SK-N-SH treated with all-trans-retinoic acid at 6 μM for 48 hours (cell line): Measurements from ENCODE around the gene APOL4.

Experiments
- ATAC-seq: fragments of 200-7000 bp; cut with Tn5 transposase; 3 replicates; pipeline ENCODE4 v1.9.1; 2020; ENCODE audit warnings: mild to moderate bottlenecking, moderate library complexity
- ARNTL ChIP-seq: fragments of 450-650 bp; formaldehyde crosslinking; IDR thresholded peaks from 2 replicates; pipeline ENCODE4 v1.5.0; 2020; ENCODE audit warnings: low read depth, mild to moderate bottlenecking, moderate library complexity, borderline replicate concordance
- BACH2 ChIP-seq: fragments of 250-450 bp; sonication (Bioruptor Pico); IDR thresholded peaks from 2 replicates; pipeline ENCODE4 v1.9.0; 2021; ENCODE audit warnings: mild to moderate bottlenecking, borderline replicate concordance
- CSDC2 ChIP-seq: fragments of 250-450 bp; sonication (Bioruptor Pico); IDR thresholded peaks from 2 replicates; pipeline ENCODE4 v1.5.0; 2020; ENCODE audit warnings: mild to moderate bottlenecking, moderate library complexity
- ESRRG ChIP-seq: fragments of 250-450 bp; sonication (Bioruptor Pico); IDR thresholded peaks from 2 replicates; pipeline ENCODE4 v1.6.1; 2021; ENCODE audit warnings: mild to moderate bottlenecking
- GLIS3 ChIP-seq: fragments of 250-450 bp; sonication (Bioruptor Pico); IDR thresholded peaks from 2 replicates; pipeline ENCODE4 v1.5.0; 2020; ENCODE audit warnings: mild to moderate bottlenecking, moderate library complexity
- OSR1 ChIP-seq: fragments of 250-450 bp; sonication (Bioruptor Pico); IDR thresholded peaks from 2 replicates; pipeline ENCODE4 v1.8.0; 2022; ENCODE audit warnings: moderate library complexity, mild to moderate bottlenecking, inconsistent platforms
- PPARA ChIP-seq: fragments of 250-450 bp; sonication (Bioruptor Pico); IDR thresholded peaks from 2 replicates; pipeline ENCODE4 v1.5.0; 2020; ENCODE audit warnings: mild to moderate bottlenecking, borderline replicate concordance
- SNAI2 ChIP-seq: fragments of 250-450 bp; sonication (Bioruptor Pico); IDR thresholded peaks from 2 replicates; pipeline ENCODE4 v1.5.0; 2020; ENCODE audit warnings: mild to moderate bottlenecking, moderate library complexity
- TCF4 ChIP-seq: fragments of 250-450 bp; sonication (Bioruptor Pico); IDR thresholded peaks from 2 replicates; pipeline ENCODE4 v1.8.0; 2021; ENCODE audit warnings: mild to moderate bottlenecking, moderate library complexity, borderline replicate concordance
- TOX ChIP-seq: fragments of 250-450 bp; sonication (Bioruptor Pico); IDR thresholded peaks from 2 replicates; pipeline ENCODE4 v1.8.0; 2021; ENCODE audit warnings: mild to moderate bottlenecking, moderate library complexity, borderline replicate concordance
- ZC3H10 ChIP-seq: fragments of 250-450 bp; sonication (Bioruptor Pico); IDR thresholded peaks from 2 replicates; pipeline ENCODE4 v1.5.1; 2021; ENCODE audit warnings: mild to moderate bottlenecking, moderate library complexity
- ZFP30 ChIP-seq: fragments of 450-650 bp; formaldehyde crosslinking; IDR thresholded peaks from 2 replicates; pipeline ENCODE4 v1.5.0; 2022; ENCODE audit warnings: mild to moderate bottlenecking, moderate library complexity
- ZNF565 ChIP-seq: fragments of 450-650 bp; formaldehyde crosslinking; conservative IDR thresholded peaks from 2 replicates; pipeline ENCODE4 v1.5.0; 2020; ENCODE audit warnings: low read depth, mild to moderate bottlenecking, moderate library complexity
- ZNF70 ChIP-seq: fragments of 450-650 bp; formaldehyde crosslinking; IDR thresholded peaks from 2 replicates; pipeline ENCODE4 v1.5.0; 2020; ENCODE audit warnings: mild to moderate bottlenecking, moderate library complexity
- ZNF8 ChIP-seq: fragments of 450-650 bp; formaldehyde crosslinking; IDR thresholded peaks from 2 replicates; pipeline ENCODE4 v1.5.0; 2020; ENCODE audit warnings: mild to moderate bottlenecking, moderate library complexity
- TF ChIP-seq, protein P1 (sequence below): fragments of 250-450 bp; sonication (Bioruptor Pico); IDR thresholded peaks from 2 replicates; pipeline ENCODE4 v1.5.1; 2021; ENCODE audit warnings: mild to moderate bottlenecking, moderate library complexity
- TF ChIP-seq, protein P2 (sequence below): fragments of 250-450 bp; sonication (Bioruptor Pico); IDR thresholded peaks from 2 replicates; pipeline ENCODE4 v1.8.0; 2021; ENCODE audit warnings: low read depth, mild to moderate bottlenecking, moderate library complexity, borderline replicate concordance
- TF ChIP-seq, protein P3 (sequence below): fragments of 250-450 bp; sonication (Bioruptor Pico); IDR thresholded peaks from 2 replicates; pipeline ENCODE4 v1.5.0; 2020; ENCODE audit warnings: mild to moderate bottlenecking, moderate library complexity
- TF ChIP-seq, protein P4 (sequence below): fragments of 250-450 bp; sonication (Bioruptor Pico); IDR thresholded peaks from 2 replicates; pipeline ENCODE4 v1.8.0; 2020; ENCODE audit warnings: mild to moderate bottlenecking, moderate library complexity, borderline replicate concordance

The APOL4 gene

DNA sequence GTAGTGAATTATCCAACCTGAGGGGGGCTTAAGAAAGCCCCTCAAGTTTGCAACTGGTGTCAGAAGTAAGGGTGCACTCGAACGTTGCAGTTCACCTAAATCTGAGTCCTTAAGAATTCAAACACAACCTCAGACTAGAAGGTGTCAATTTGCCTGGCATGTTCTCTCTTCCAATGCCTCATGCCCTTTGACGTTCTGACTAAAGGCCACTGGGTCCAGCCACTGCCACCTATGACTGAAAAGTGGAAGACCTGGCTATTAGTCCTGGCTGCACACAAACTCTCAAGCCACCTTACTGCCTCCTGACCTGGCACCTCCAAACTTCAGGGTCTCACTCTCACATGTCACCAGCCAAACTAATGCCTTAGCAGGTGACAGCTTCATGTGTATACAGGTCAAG, 8.0 kb downstream of the APOL4 start:
- no peak for ATAC-seq
- TF ChIP-seq, protein P1, sequence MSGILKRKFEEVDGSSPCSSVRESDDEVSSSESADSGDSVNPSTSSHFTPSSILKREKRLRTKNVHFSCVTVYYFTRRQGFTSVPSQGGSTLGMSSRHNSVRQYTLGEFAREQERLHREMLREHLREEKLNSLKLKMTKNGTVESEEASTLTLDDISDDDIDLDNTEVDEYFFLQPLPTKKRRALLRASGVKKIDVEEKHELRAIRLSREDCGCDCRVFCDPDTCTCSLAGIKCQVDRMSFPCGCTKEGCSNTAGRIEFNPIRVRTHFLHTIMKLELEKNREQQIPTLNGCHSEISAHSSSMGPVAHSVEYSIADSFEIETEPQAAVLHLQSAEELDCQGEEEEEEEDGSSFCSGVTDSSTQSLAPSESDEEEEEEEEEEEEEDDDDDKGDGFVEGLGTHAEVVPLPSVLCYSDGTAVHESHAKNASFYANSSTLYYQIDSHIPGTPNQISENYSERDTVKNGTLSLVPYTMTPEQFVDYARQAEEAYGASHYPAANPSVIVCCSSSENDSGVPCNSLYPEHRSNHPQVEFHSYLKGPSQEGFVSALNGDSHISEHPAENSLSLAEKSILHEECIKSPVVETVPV (CRISPR knock-in tag) = no peak
- TF ChIP-seq CSDC2 (CRISPR knock-in tag) (no peak), ARNTL (CRISPR knock-in tag) (no peak), SNAI2 (CRISPR knock-in tag) (no peak), BACH2 (CRISPR knock-in tag) (no peak), TCF4 (CRISPR knock-in tag) (no peak), ZNF565 (CRISPR knock-in tag) (no peak), ESRRG (CRISPR knock-in tag) (no peak), TOX (no peak), GLIS3 (no peak), ZNF8 (CRISPR knock-in tag) (no peak), ZNF70 (CRISPR knock-in tag) (no peak), PPARA (CRISPR knock-in tag) (no peak), OSR1 (CRISPR knock-in tag) (no peak), ZFP30 (CRISPR knock-in tag) (no peak)
- TF ChIP-seq, protein P2, sequence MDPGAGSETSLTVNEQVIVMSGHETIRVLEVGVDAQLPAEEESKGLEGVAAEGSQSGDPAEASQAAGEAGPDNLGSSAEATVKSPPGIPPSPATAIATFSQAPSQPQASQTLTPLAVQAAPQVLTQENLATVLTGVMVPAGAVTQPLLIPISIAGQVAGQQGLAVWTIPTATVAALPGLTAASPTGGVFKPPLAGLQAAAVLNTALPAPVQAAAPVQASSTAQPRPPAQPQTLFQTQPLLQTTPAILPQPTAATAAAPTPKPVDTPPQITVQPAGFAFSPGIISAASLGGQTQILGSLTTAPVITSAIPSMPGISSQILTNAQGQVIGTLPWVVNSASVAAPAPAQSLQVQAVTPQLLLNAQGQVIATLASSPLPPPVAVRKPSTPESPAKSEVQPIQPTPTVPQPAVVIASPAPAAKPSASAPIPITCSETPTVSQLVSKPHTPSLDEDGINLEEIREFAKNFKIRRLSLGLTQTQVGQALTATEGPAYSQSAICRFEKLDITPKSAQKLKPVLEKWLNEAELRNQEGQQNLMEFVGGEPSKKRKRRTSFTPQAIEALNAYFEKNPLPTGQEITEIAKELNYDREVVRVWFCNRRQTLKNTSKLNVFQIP (CRISPR knock-in tag) = no peak
- TF ChIP-seq, protein P3, sequence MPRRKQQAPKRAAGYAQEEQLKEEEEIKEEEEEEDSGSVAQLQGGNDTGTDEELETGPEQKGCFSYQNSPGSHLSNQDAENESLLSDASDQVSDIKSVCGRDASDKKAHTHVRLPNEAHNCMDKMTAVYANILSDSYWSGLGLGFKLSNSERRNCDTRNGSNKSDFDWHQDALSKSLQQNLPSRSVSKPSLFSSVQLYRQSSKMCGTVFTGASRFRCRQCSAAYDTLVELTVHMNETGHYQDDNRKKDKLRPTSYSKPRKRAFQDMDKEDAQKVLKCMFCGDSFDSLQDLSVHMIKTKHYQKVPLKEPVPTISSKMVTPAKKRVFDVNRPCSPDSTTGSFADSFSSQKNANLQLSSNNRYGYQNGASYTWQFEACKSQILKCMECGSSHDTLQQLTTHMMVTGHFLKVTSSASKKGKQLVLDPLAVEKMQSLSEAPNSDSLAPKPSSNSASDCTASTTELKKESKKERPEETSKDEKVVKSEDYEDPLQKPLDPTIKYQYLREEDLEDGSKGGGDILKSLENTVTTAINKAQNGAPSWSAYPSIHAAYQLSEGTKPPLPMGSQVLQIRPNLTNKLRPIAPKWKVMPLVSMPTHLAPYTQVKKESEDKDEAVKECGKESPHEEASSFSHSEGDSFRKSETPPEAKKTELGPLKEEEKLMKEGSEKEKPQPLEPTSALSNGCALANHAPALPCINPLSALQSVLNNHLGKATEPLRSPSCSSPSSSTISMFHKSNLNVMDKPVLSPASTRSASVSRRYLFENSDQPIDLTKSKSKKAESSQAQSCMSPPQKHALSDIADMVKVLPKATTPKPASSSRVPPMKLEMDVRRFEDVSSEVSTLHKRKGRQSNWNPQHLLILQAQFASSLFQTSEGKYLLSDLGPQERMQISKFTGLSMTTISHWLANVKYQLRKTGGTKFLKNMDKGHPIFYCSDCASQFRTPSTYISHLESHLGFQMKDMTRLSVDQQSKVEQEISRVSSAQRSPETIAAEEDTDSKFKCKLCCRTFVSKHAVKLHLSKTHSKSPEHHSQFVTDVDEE (CRISPR knock-in tag) = no peak

DNA sequence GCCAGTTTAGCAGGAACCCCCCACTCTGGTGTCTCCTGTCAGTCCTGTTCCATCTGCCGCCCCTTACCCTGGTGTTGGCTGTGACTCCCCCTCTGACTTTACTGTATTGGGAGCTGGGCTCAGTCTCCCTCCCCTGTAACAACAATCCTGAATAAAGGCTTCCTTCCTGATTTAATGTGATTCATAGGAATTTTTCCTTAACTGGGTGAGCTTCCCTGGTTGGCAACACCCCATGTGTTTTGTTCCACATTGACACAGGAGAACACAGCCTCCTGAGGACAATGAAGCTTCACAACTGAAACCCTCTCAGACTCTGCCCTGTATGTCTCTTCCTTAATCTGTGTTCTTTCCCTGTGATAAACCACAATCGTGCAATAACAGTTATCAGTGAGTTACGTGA, 8.4 kb downstream of the APOL4 start:
- ATAC-seq = no peak
- no peak for TF ChIP-seq ARNTL (CRISPR knock-in tag)
- TF ChIP-seq, protein P3 (CRISPR knock-in tag) = no peak
- TF ChIP-seq, protein P4, sequence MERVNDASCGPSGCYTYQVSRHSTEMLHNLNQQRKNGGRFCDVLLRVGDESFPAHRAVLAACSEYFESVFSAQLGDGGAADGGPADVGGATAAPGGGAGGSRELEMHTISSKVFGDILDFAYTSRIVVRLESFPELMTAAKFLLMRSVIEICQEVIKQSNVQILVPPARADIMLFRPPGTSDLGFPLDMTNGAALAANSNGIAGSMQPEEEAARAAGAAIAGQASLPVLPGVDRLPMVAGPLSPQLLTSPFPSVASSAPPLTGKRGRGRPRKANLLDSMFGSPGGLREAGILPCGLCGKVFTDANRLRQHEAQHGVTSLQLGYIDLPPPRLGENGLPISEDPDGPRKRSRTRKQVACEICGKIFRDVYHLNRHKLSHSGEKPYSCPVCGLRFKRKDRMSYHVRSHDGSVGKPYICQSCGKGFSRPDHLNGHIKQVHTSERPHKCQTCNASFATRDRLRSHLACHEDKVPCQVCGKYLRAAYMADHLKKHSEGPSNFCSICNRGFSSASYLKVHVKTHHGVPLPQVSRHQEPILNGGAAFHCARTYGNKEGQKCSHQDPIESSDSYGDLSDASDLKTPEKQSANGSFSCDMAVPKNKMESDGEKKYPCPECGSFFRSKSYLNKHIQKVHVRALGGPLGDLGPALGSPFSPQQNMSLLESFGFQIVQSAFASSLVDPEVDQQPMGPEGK = no peak
- TF ChIP-seq PPARA (CRISPR knock-in tag) = no peak
- TF ChIP-seq ZNF8 (CRISPR knock-in tag) = no peak
- TF ChIP-seq, protein P1 (CRISPR knock-in tag) = no peak
- TF ChIP-seq ZC3H10 (CRISPR knock-in tag) = no peak
- TF ChIP-seq OSR1 (CRISPR knock-in tag) = no peak
- TF ChIP-seq, all 23 proteins: peak for 0
